Stimulated activated CD8-positive, alpha-beta memory T cell treated with anti-CD3 and anti-CD28 coated beads, Interleukin-4, amount 100 ng/mL, for 4 hours (primary cell): ENCODE measurements around the gene CLN5.
"Not testable (repeated sequence)": the region's sequence is repeated elsewhere in the genome, so short reads cannot be mapped to it uniquely, and the experiment has no call there.

Source experiments
- DNase-seq, 2 donors: peaks; one replicate each; pipeline ENCODE4 v3.0.0-alpha.2; 2020; ENCODE audit warnings: low read depth in 2 of 2, low spot score in 1 of 2

The CLN5 gene

GRCh38 chr13:76991796-76992547, at the start of gene CLN5:
Gene CLN5 (plus strand): TSS chr13:76992081. CDS start chr13:76992099, 18 bp downstream.
- DNase-seq: peak; percentile 82 to 86

- no peak for DNase-seq
Measured at GRCh38 chr13:76942363-76942762, 49.5 kb upstream of the CLN5 start.

- no peak for DNase-seq
Measured at GRCh38 chr13:76943646-76944045, 48.2 kb upstream of the CLN5 start.

GRCh38 chr13:76944456-76944855, 47.4 kb upstream of the CLN5 start:
- DNase-seq: no peak

- no peak for DNase-seq
Measured at GRCh38 chr13:76948149-76948548, 43.7 kb upstream of the CLN5 start, which contains the start of gene ACOD1. Gene ACOD1 (plus strand): TSS chr13:76948511. CDS start chr13:76948559, 48 bp downstream.

- no peak for DNase-seq
Measured at GRCh38 chr13:76950101-76950500, 41.8 kb upstream of the CLN5 start.

GRCh38 chr13:76953968-76954367, 37.9 kb upstream of the CLN5 start:
- DNase-seq: no peak

- no peak for DNase-seq
Measured at GRCh38 chr13:76954538-76954937, 37.3 kb upstream of the CLN5 start.

GRCh38 chr13:76955193-76955592, 36.7 kb upstream of the CLN5 start:
- no peak for DNase-seq

- DNase-seq: no peak
Measured at GRCh38 chr13:76955661-76956060, 36.2 kb upstream of the CLN5 start.

- no peak for DNase-seq
Measured at GRCh38 chr13:76958841-76959432, 32.9 kb upstream of the CLN5 start.

- not testable (repeated sequence) for DNase-seq
Measured at GRCh38 chr13:76959734-76960133, 32.1 kb upstream of the CLN5 start.

GRCh38 chr13:76965759-76966421, 26.0 kb upstream of the CLN5 start:
- DNase-seq: no peak

- no peak for DNase-seq
Measured at GRCh38 chr13:76967031-76967430, 24.9 kb upstream of the CLN5 start.

- no peak for DNase-seq
Measured at GRCh38 chr13:76968041-76968440, 23.8 kb upstream of the CLN5 start.

GRCh38 chr13:76969488-76970365, 22.2 kb upstream of the CLN5 start:
- no peak for DNase-seq

- DNase-seq: no peak
Measured at GRCh38 chr13:76971215-76971614, 20.7 kb upstream of the CLN5 start.

- no peak for DNase-seq
Measured at GRCh38 chr13:76971851-76972829, 19.7 kb upstream of the CLN5 start.

- no peak for DNase-seq
Measured at GRCh38 chr13:76973920-76974617, 17.8 kb upstream of the CLN5 start.

- DNase-seq: no peak
Measured at GRCh38 chr13:76974618-76974975, 17.3 kb upstream of the CLN5 start.
